Measurements from ENCODE around the gene MTOR.

- TF ChIP-seq JUND (IDR thresholded peaks at IDR 0.05; ENCODE audit: low read length) (no peak), POLR2A (IDR thresholded peaks at IDR 0.05; ENCODE audit: control extremely low read depth in 1 of 2, low read depth in 2 of 2, low read length in 2 of 2) (no peak), EZH2 (IDR thresholded peaks at IDR 0.05; ENCODE audit: low read depth, low read length, severe bottlenecking) (no peak), POLR2AphosphoS5 (IDR thresholded peaks at IDR 0.05; ENCODE audit: low read depth, low read length) (no peak), CTCF (IDR thresholded peaks at IDR 0.05; ENCODE audit: control extremely low read depth in 1 of 3, insufficient read depth in 1 of 3, low read depth in 1 of 3, low read length in 3 of 3) (no peak), RAD21 (IDR thresholded peaks at IDR 0.05 in 1 of 2, conservative IDR thresholded peaks at IDR 0.05 in 1 of 2; ENCODE audit: low read depth in 2 of 2, low read length in 2 of 2) (no peak), SP1 (IDR thresholded peaks at IDR 0.05; ENCODE audit: low read depth, low read length) (no peak), GABPA (IDR thresholded peaks at IDR 0.05; ENCODE audit: borderline replicate concordance, insufficient read depth, low read length) (no peak), MAX (IDR thresholded peaks at IDR 0.05) (no peak), BACH1 (IDR thresholded peaks at IDR 0.05; ENCODE audit: low read length) (no peak), TAF1 (IDR thresholded peaks at IDR 0.05; ENCODE audit: low read depth, low read length) (no peak)
Measured at GRCh38 chr1:11256299-11256698, 6.1 kb downstream of the MTOR start.

Data from H1 (cell line).